ENCODE results near the gene ARRB1.

The ARRB1 gene

DNA sequence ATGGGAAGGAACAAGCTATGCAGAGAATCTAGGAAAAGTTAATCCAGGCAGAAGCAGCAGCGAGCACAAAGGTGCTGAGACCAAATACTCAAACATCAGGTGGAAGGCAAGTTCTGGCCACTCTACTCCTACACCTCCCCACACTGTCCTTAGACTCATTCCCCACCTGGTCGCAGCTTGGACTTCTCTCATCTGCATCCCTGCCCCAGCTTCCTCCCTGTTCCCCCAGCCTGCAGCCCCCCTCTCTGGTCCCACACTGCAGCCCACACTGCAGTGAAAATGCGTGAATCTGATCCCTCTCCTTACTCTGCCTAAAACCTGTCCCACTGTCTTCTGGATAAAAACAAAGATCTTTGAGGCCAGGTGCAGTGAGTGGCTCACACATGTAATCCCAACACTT lies 101.8 kb downstream of the ARRB1 start:
- no peak overlapping the region for H3K4me3 ChIP-seq (ENCODE audit: low read depth, low read length)
- CTCF ChIA-PET: interaction anchor here (0.9 to 17.3 kb wide), 24 partner anchors 8 to 386 kb away, joined by 3 to 501 read pairs (median 11); partner anchors contain the start of genes SLCO2B1 and TPBGL
- DNase-seq (ENCODE audit: low read depth, low spot score): no peak
- TF ChIP-seq, protein P1, sequence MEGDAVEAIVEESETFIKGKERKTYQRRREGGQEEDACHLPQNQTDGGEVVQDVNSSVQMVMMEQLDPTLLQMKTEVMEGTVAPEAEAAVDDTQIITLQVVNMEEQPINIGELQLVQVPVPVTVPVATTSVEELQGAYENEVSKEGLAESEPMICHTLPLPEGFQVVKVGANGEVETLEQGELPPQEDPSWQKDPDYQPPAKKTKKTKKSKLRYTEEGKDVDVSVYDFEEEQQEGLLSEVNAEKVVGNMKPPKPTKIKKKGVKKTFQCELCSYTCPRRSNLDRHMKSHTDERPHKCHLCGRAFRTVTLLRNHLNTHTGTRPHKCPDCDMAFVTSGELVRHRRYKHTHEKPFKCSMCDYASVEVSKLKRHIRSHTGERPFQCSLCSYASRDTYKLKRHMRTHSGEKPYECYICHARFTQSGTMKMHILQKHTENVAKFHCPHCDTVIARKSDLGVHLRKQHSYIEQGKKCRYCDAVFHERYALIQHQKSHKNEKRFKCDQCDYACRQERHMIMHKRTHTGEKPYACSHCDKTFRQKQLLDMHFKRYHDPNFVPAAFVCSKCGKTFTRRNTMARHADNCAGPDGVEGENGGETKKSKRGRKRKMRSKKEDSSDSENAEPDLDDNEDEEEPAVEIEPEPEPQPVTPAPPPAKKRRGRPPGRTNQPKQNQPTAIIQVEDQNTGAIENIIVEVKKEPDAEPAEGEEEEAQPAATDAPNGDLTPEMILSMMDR (IDR thresholded peaks at IDR 0.05; ENCODE audit: insufficient read depth, low read length, missing control alignments): no peak
- POLR2A ChIA-PET: no interaction called here

DNA sequence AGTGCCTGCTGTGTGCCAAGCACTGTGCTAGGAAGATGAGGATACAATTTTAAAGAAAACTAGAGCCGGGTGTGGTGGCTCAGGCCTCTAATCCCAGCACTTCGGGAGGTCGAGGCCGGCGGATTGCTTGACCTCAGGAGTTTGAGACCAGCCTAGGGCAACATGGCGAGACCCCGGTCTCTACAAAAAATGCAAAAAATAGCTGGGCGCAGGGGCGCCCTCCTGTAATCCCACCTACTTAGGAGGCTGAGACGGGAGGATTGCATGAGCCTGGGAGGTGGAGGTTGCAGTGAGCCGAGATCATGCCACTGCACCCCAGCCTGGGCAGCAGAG lies 102.6 kb downstream of the ARRB1 start:
- DNase-seq (ENCODE audit: low read depth, low spot score): no peak
- ChIA-PET POLR2A (no interaction called here), CTCF (interaction anchor here (0.6 to 17.3 kb wide), 50 partner anchors 9 to 796 kb away, joined by 3 to 501 read pairs (median 5); partner anchors contain the start of genes NEU3, SLCO2B1 and TPBGL)
- TF ChIP-seq, protein P1 (IDR thresholded peaks at IDR 0.05; ENCODE audit: insufficient read depth, low read length, missing control alignments): no peak
- H3K4me3 ChIP-seq (ENCODE audit: low read depth, low read length): no peak overlapping the region

DNA sequence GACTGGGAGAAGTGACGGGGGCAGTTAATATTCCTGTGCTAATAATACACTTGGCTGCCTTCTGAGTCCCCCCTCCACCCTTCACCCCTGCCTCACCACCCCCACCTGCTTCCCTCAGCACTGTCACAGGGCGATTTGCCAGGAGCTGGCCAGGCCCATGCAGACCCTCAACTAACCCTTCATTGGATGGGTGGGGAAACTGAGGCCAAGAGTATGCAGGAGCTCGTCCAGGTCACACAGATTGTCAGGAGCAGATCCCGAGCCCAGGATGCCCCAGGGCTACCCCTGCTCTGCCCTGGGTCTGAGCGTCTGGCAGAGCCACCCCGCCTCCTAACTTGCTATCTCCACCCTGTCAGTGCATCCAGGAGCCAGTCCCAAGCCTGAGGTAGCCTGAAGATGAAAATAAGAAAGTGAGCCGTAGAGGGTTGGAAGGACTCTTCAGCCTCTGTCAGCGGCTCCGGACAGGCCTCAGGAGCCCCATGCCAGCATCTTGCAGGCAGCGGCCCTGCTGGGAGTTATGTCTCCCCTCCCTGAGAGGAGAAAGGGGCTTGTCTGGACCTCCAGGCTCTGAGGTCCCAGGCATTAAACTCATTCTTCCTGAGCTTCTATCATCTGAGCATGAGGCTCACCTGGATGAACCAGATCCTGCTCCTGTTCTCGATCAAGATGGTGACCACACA lies 104.7 kb downstream of the ARRB1 start:
- TF ChIP-seq, protein P1 (IDR thresholded peaks at IDR 0.05; ENCODE audit: insufficient read depth, low read length, missing control alignments): no peak
- ChIA-PET POLR2A (no interaction called here), CTCF (interaction anchor here (1.0 to 17.3 kb wide), 12 partner anchors 7 to 545 kb away, joined by 3 to 501 read pairs (median 64); partner anchors contain the start of gene TPBGL)
- no peak for DNase-seq (ENCODE audit: low read depth, low spot score)
- no peak overlapping the region for H3K4me3 ChIP-seq (ENCODE audit: low read depth, low read length)

DNA sequence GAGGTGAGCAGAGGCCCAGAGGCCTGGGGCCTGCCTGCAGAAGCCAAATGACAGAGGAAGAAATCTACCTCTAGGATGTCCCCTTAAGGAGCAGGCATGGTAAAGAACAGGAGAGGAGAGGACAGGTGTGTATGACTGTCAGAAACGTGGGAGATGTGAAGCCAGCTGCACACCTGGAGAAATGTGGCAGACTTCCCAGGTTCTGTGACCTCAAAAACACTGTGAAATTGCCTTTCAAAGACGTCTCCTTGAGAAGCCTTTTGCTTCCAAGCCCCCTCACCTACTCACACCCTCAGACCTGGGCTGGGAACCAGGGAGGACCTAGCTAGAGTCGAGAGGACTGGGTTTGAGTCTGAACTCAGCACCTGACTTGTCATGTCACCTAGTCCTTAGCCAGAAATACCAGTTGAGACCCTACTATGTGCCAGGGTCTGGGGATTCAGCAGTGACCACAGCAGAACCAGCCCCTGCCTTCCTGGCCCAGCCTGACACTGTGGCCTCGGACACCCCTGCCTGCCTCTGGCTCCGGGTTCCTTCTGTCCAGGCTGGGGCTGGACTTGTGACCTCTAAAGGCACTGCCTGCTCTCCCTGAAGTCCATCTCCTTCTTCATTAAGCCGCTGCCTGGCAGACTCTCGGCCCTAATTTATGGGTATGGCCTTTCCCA lies 105.3 kb downstream of the ARRB1 start:
- POLR2A ChIA-PET: no interaction called here
- TF ChIP-seq, protein P1 (IDR thresholded peaks at IDR 0.05; ENCODE audit: insufficient read depth, low read length, missing control alignments): no peak
- no peak for DNase-seq (ENCODE audit: low read depth, low spot score)
- H3K4me3 ChIP-seq (ENCODE audit: low read depth, low read length): no peak overlapping the region
- CTCF ChIA-PET: interaction anchor here (4.5 to 17.3 kb wide), 6 partner anchors 7 to 318 kb away, joined by 35 to 501 read pairs (median 200); partner anchors contain the start of gene TPBGL

DNA sequence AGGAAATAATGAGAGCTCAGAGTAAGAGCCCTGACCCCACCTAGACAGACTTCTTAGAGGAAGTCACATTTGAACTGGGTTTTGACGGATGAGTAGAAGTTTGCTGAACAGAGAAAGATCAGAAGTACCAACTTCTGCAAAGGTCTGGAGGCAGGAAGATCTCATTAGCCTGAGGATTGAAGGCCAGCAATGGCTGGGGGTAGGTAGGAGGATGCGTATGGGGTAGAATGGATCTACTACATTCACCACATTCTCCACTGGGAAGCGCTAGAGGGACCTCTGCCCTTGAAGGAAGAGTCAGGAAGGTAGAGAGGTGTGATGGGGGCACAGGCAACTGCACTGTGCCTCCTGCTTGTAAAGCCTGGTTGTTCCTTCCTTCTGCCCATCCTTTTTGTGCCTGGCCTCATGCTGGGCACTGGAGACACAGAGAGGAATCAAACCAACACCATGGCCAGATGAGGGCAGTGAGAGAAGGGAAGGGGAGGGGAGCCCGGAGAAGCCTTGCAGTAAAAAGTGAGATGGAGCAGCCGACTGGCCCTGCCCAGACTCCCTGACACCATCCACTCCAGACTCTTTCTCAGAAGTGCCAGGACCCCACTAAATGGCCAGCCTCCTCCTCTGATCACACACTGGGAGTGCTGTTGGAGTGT lies 106.0 kb downstream of the ARRB1 start:
- no peak for DNase-seq (ENCODE audit: low read depth, low spot score)
- no peak overlapping the region for H3K4me3 ChIP-seq (ENCODE audit: low read depth, low read length)
- TF ChIP-seq, protein P1 (IDR thresholded peaks at IDR 0.05; ENCODE audit: insufficient read depth, low read length, missing control alignments): no peak
- CTCF ChIA-PET: interaction anchor here (0.8 to 17.3 kb wide), 10 partner anchors 6 to 317 kb away, joined by 3 to 501 read pairs (median 8); partner anchors contain the start of gene TPBGL
- POLR2A ChIA-PET: no interaction called here
